Upper lobe of right lung (tissue), 1 donor: ENCODE measurements around the gene GRAMD2B. TPM values are rescaled to one million over a fixed set of nuclear protein-coding genes. Genes with fewer than 3 reads are reported as not detected.

ENCODE experiments used
- ATAC-seq: fragments of 200-7000 bp; cut with Tn5 transposase; one replicate; pipeline ENCODE4 v1.9.1; 2020; ENCODE audit warnings: mild to moderate bottlenecking, moderate library complexity
- DNase-seq: peaks from one replicate; pipeline ENCODE4 v3.0.0-alpha.2; 2020
- H3K27ac ChIP-seq: fragments of 200-600 bp; one replicate; pipeline ENCODE4 v1.8.0; 2022
- H3K27me3 ChIP-seq: fragments of 200-600 bp; one replicate; pipeline ENCODE4 v1.8.0; 2022; ENCODE audit warnings: mild to moderate bottlenecking
- H3K36me3 ChIP-seq: fragments of 200-600 bp; one replicate; pipeline ENCODE4 v1.8.0; 2022
- H3K4me1 ChIP-seq: fragments of 200-600 bp; one replicate; pipeline ENCODE4 v1.8.0; 2022
- H3K4me3 ChIP-seq: fragments of 200-600 bp; one replicate; pipeline ENCODE4 v1.8.0; 2022; ENCODE audit warnings: mild to moderate bottlenecking
- H3K9me3 ChIP-seq: fragments of 200-600 bp; one replicate; pipeline ENCODE4 v1.8.0; 2022
- intact Hi-C: fragments of 100-400 bp; cut with DNase I; formaldehyde crosslinking; loops from one replicate; pipeline ENCODE4 v1.11.0; 2022
- total RNA-seq: library from RNA; stranded (reverse); fragmentation: NEBNext Ultra II Directional; extraction: Animal tissue kit (Norgen Biotek cat#: 25700); gene quantifications from one replicate; pipeline ENCODE4 v1.2.1, GENCODE V29; 2021
- TF ChIP-seq, protein P1 (sequence below): fragments of 200-600 bp; IDR thresholded peaks from one replicate; pipeline ENCODE4 v1.8.0; 2022; ENCODE audit warnings: antibody characterized with exemption
- donor health status: DM: no; HTN: yes; CAD: no; lungs with severe emphysema.

The GRAMD2B gene
- total RNA-seq, 1 donor from 2014 or later: 17.0 TPM

DNA sequence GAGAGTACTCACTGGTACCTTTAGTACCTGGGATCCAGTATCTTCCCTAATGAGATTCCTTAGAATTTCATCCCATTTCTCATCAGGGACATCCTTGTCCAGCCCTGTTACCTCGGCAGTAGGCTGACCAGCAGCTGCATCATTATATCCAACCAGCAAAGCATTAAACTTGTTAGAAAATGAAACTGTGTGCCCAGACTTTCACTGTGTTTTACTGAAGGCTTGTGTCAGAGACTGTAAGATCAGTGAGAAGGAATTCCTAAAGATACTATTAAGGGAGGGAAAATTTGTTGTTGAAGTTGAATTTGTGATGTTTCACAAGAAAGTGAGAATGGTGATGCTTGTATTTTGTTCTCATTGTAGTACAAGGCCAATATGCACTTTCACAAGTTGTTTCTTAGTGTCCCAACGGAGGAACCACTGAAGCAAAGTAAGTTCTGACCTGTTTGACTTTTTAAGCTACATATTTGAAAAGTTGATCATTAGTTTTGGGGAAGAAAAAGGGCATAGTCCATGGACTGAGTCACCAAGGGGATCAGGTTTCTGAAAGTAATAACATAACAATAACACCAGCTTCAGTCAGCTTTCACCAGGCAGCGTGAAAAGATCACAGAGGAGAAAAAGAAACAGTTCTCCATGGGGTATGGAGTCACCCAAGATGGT lies 48.8 kb downstream of the GRAMD2B start:
- Histone ChIP-seq H3K27ac (no peak overlapping the region), H3K36me3 (peaks cover 36% of the 10 kb centered on the region), H3K9me3 (no peaks in the 10 kb centered on the region)

DNA sequence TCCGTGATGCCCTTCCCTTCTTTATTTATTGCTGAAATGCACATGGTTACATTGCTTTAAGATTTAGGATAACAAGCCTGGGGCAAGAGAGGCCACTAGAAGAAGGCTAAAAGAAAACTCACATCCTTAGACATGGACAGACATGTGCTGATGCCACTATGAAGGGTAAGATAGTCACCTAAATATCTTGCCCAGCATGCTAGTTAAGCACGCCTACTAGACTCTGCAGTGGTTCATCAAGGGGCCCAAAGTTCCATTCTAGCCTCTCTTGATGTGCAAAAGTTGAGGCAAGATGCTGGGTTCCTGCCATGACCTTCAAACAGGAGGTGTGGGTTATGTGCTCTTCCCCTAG lies 49.3 kb downstream of the GRAMD2B start:
- no peak overlapping the region for H3K4me3 ChIP-seq
- H3K4me1 ChIP-seq: no peaks in the 10 kb centered on the region
- intact Hi-C loops: no loop called here

More for the DNA sequence above, 48.8 kb downstream of the GRAMD2B start:
- DNase-seq: no peak
- no peaks in the 10 kb centered on the region for H3K4me1 ChIP-seq
- H3K27me3 ChIP-seq: no peaks in the 10 kb centered on the region
- no peak for ATAC-seq
- TF ChIP-seq, protein P1, sequence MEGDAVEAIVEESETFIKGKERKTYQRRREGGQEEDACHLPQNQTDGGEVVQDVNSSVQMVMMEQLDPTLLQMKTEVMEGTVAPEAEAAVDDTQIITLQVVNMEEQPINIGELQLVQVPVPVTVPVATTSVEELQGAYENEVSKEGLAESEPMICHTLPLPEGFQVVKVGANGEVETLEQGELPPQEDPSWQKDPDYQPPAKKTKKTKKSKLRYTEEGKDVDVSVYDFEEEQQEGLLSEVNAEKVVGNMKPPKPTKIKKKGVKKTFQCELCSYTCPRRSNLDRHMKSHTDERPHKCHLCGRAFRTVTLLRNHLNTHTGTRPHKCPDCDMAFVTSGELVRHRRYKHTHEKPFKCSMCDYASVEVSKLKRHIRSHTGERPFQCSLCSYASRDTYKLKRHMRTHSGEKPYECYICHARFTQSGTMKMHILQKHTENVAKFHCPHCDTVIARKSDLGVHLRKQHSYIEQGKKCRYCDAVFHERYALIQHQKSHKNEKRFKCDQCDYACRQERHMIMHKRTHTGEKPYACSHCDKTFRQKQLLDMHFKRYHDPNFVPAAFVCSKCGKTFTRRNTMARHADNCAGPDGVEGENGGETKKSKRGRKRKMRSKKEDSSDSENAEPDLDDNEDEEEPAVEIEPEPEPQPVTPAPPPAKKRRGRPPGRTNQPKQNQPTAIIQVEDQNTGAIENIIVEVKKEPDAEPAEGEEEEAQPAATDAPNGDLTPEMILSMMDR: no peak
- intact Hi-C loops: no loop called here
- H3K4me3 ChIP-seq: no peak overlapping the region

DNA sequence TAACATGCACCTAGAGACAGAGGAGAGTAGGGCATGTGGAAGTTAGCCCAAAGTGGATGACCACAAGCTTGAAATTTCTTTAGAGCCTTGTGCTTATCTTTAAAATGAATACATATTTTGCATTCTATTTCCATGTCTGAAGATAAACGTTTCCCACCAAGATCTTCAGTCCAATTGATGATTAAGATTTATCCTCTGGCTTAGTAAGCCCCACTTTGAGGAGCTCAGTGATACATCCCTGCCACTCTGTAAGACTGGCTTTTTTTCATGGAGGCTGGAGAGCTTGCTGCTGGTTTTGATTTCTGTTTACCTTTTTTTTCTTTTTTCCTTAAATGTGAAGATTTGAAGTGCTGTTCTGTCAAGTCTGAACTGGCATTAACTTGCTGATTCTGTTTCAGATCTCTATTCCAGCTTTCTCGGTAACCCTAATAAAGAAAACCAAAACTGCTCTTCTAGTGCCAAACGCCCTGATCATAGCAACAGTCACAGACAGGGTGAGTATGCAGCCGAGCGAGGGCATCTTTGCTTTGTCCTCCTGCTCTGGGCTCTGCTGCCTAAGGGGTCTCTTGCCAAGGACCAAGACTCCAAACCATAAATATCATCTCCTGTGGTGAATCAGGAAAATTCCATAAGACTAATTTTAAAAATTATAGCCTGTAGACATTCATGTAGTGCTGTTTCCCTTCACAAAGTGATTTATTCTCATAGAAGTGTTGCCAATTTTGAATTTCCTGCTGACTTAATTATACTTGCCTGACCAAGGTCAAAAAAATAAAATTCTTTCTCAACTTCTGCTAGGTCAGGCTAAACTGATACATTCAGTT lies 54.3 kb downstream of the GRAMD2B start:
- Histone ChIP-seq H3K36me3 (peaks cover 44% of the 10 kb centered on the region), H3K4me1 (no peaks in the 10 kb centered on the region), H3K9me3 (no peaks in the 10 kb centered on the region), H3K27ac (no peak overlapping the region), H3K27me3 (no peaks in the 10 kb centered on the region), H3K4me3 (no peak overlapping the region)
- TF ChIP-seq, protein P1: no peak
- no peak for ATAC-seq
- no peak for DNase-seq
- intact Hi-C loops: no loop called here

More for the DNA sequence above, 49.3 kb downstream of the GRAMD2B start:
- H3K27ac ChIP-seq: no peak overlapping the region
- peaks cover 35% of the 10 kb centered on the region for H3K36me3 ChIP-seq
- ATAC-seq (no peak), DNase-seq (no peak)
- TF ChIP-seq, protein P1: no peak
- H3K9me3 ChIP-seq: no peaks in the 10 kb centered on the region
- H3K27me3 ChIP-seq: no peaks in the 10 kb centered on the region

DNA sequence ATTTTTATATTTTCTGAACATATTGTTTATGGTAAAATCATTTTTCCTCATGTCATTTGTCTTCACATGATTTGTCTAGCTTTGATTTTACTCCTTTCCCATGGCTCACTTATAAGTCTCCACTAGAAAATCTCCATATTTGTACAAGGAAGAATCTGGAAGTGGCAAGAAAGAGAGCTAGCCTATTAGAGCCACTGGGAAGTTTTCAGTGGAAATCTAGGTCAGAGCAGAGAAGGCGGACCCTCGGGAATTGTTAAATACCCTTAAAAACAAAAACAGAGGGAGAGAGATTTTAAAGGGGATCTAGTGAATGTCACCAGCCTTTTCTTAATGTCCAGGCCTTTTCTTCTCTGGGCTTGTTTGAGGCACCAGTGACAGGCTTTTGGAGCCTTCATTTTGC lies 56.6 kb downstream of the GRAMD2B start:
- intact Hi-C loops: no loop called here
- no peaks in the 10 kb centered on the region for H3K4me1 ChIP-seq
- H3K27me3 ChIP-seq: no peaks in the 10 kb centered on the region
- ATAC-seq (no peak), DNase-seq (no peak)
- H3K36me3 ChIP-seq: peaks cover 47% of the 10 kb centered on the region
- no peak overlapping the region for H3K27ac ChIP-seq
- TF ChIP-seq, protein P1: no peak
- no peaks in the 10 kb centered on the region for H3K9me3 ChIP-seq
- H3K4me3 ChIP-seq: no peak overlapping the region

DNA sequence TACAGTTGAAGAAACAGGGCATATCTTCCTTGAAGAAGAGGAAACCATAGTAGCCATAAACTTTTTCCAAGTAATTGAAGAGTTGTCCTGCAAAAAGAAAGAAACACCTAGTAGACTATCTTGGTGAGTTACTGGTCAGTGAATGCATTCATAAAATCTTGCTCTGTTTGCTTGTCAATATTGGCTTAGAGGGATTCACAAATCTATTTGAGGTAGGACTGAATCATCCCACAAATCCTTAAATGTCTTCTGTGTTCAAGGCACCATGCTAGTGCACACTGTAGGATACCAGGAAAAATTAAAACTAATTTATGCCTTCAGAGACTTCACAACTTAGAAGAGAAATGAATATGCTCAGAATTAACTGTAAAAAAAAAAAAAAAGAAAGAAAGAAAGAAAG lies 57.6 kb downstream of the GRAMD2B start:
- no peak overlapping the region for H3K4me3 ChIP-seq
- no peaks in the 10 kb centered on the region for H3K4me1 ChIP-seq
- H3K27ac ChIP-seq: no peak overlapping the region
- no peaks in the 10 kb centered on the region for H3K27me3 ChIP-seq
- no peaks in the 10 kb centered on the region for H3K9me3 ChIP-seq
- ATAC-seq (no peak), DNase-seq (no peak)
- peaks cover 58% of the 10 kb centered on the region for H3K36me3 ChIP-seq
- intact Hi-C loops: no loop called here
- TF ChIP-seq, protein P1: no peak
